HUDEP-2 (cell line): ENCODE data around the gene PLCG2.
A peak's percentile ranks its signal among the peaks of the same experiment; 100 is the strongest.
"Not testable (repeated sequence)": the region's sequence is repeated elsewhere in the genome, so short reads cannot be mapped to it uniquely, and the experiment has no call there.

Experiments used
- DNase-seq, 76 experiments: peaks; one replicate each; lab custom pipeline; 2025; ENCODE audit not compliant: unreplicated experiment in 76 of 76; lab: John Stamatoyannopoulos, UW

PLCG2 gene

GRCh38 chr16:81778861-81779535, at the start of gene PLCG2:
PLCG2 (plus strand) TSS chr16:81779291; CDS start chr16:81785990, 6,699 bp downstream.
- DNase-seq = peak in 64 of 76 experiments; percentile 9 to 82 (median 52)

- no peak for DNase-seq
These were observed 49.6 kb upstream of the PLCG2 start for GRCh38 chr16:81729451-81729850.

GRCh38 chr16:81730090-81731051, 48.7 kb upstream of the PLCG2 start:
- DNase-seq = peak in 28 of 76 experiments; percentile 8 to 54 (median 28)

DNA sequence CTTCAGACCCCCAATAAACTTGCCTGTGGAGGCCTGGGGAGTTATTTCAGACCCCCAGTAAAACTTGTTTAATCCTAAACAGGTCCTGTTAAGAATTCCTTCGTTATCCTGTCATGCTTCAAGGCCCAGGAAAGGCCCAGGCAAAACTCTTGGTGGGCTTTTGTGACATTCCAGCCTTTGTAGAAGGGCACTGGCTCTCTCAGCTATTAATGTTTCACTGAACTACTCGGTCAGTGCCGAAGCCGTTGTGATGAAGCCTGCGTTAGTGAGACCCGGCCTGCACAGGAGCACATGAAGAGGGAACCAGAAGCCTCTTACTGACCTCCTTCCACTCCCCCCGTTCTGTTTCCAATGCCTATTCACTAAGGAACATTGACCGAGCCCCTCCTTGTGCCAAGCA, 47.4 kb upstream of the PLCG2 start:
- no peak for DNase-seq

DNA sequence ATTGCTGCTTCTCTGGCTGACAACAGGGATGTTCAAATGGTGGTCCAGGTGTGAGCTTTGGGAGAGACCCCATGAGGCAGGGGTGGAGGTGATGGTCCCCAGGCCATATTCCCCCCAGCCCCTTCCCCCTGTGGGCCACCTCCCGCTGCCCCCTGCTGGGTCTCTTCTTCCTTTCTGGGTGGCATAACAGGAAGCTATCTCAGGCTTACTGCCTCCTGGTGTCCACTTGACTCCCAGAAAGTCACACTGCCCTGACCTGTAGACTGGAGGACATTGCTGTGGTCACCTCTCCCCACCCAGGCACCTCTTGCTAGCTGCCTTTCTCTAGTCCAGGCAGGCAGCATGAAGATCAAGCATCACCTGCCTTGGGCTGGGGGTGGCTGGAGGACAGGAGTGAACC, 46.4 kb upstream of the PLCG2 start:
- no peak for DNase-seq

DNA sequence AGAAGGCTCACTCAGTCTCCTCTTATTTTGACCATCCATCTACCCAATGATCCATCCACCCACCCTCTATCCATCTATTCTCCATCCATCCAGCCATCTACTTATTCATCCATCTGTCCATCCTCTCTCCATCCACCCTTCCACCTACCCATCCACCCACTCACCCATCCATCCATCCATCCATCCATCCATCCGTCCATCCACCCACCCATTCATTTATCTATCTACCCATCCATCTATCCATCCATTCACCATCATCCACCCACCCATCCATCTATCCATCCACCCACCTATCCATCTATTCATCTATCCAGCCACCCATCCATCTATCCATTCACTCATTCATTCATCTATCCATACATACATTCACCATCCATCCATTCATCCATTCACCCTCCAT, 45.8 kb upstream of the PLCG2 start:
- DNase-seq = no peak

DNA sequence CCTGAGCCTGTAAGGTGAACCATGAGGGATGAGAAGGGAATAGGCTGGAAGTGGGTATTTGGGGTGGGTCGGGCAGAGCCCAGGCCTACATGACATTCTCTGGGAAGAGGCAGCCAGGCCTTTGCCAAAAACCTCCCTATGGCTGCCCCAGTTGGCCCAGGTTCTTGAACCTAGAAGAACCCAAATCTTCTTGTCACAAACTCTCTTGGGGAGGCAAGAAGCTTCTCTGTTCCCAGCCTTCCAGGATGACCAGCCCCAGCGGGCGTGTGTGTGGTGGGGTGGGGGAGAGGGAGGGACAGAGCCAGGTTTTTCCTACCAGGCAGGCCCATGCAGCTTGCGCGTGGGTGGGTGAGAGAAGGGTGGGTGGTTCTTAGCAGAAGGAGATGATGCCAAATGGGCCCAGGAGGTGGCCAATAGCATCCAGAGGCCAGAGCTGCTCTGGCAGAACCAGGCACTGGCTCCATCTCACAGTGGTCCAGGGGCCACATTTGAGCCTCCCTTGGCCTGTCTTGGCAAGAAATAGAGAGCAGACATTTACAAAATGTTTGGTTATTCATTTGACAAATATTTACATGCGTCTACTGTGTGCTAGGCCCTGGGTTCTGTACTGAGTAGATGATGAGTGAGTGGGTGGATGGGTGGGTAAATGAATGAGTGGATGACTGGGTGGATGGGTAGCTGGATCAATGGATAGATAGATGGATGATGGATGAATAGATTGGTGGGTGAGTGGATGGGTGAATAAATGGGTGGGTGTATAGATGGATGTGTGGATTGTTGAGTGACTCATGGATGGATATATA, 44.3 kb upstream of the PLCG2 start:
- DNase-seq = no peak

GRCh38 chr16:81737885-81738536, 41.1 kb upstream of the PLCG2 start:
- DNase-seq = peak in 69 of 76 experiments; percentile 5 to 88 (median 66)

DNA sequence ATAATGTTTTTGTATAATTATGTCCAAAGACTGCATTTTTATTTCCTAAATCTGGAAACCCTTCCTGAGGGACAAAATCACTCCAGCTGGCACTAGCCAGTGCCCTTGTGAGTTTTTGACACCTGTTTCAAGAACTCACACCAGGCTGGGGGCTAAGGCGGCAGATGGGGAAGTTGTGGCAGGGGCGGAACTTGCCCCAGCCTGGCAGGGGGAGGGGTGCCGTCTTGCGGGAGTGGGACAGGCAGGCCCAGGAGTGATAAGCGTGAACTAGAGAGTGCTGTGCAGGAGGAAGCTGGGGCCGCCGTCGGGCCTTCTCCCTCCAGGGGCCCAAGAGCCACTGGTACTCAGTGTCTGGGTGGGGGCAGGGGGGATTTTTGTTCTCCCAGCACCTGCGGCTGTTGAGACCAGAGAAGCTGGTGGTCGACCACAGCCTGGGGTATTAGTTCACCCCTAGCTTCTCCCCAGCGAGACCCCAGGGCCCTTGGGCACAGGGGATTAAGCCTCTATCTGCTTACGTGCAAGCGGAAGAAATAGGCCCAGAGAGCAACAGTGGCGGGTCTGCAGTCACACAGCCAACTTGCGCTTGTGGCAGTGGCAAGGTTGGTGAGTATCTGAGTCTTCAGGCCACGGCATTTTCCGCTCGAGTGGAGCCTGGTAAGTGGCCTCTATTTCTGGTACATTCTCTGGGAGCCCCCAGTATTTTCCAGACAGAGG, 40.2 kb upstream of the PLCG2 start:
- DNase-seq = peak in 73 of 76 experiments; percentile 17 to 88 (median 69)

- DNase-seq = peak in 23 of 76 experiments; percentile 5 to 43 (median 18)
These were observed 39.6 kb upstream of the PLCG2 start for GRCh38 chr16:81739503-81739902.

DNA sequence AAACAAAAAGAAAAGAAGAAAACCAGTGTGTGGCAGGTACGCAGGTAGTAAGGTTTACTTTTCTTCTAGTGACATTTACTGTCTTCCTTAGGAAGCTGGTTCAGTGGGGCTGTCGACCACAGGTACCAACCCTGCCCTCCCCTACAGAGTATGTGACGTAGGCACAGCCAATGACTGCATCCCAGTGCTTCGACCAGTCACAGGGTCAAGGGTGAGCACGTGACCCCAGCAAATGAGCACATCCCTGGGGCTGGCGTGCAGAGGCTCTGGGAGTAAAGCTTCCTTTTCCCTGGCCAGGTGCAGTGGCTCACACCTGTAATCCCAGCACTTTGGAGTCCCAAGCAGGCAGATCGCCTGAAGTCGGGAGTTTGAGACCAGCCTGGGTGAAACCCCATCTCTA, 38.9 kb upstream of the PLCG2 start:
- DNase-seq = peak in 11 of 76 experiments; percentile 12 to 56 (median 40)

- not testable (repeated sequence) for DNase-seq
These were observed 37.7 kb upstream of the PLCG2 start for GRCh38 chr16:81741430-81741770.

GRCh38 chr16:81744385-81744784, 34.7 kb upstream of the PLCG2 start:
- no peak for DNase-seq

- peak in 4 of 76 experiments; percentile 4 to 22 (median 12) for DNase-seq
These were observed 34.2 kb upstream of the PLCG2 start for GRCh38 chr16:81744911-81745310.

DNA sequence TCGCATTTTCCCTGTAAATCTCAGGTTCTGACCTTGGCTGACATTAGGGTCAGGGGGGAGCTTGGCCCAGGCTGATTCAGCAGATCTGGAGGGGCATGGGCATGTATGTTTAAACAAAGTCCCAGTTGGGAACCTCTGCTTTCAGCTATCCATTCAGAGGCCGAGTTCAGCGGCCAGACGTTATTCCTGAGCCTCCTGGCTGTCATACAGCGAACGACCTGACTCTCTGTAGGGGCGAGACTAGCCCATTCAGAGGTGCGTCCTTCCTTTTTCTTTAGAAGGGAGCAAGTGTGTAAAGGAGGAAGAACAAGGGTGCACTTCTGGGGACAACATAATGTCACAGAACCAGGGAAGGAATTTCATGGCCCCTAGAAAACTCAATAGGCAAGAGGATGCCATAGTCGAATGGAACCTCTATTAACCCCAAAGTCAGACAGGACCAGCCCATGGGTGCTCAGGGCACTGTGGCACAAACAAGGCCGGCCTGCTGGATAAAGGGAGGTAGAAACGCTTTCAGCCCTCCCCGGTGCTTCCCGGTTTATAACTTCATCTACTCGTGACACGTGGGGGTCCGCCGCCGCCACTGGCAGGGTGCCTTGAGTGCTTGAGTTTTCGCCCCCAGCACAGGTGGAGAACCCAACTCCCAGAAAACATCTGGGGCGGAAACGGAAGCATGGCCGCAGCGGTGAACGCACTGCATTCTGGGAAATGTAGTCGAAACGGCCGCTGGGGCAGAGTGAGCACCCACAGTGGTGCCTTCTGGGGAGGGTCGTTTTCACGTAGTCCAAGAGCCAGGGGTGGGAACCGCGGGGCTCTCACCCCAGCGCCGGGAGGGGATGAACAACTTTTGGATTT, 33.2 kb upstream of the PLCG2 start:
- peak in 68 of 76 experiments; percentile 13 to 75 (median 55) for DNase-seq

GRCh38 chr16:81746566-81746965, 32.5 kb upstream of the PLCG2 start:
- no peak for DNase-seq

DNA sequence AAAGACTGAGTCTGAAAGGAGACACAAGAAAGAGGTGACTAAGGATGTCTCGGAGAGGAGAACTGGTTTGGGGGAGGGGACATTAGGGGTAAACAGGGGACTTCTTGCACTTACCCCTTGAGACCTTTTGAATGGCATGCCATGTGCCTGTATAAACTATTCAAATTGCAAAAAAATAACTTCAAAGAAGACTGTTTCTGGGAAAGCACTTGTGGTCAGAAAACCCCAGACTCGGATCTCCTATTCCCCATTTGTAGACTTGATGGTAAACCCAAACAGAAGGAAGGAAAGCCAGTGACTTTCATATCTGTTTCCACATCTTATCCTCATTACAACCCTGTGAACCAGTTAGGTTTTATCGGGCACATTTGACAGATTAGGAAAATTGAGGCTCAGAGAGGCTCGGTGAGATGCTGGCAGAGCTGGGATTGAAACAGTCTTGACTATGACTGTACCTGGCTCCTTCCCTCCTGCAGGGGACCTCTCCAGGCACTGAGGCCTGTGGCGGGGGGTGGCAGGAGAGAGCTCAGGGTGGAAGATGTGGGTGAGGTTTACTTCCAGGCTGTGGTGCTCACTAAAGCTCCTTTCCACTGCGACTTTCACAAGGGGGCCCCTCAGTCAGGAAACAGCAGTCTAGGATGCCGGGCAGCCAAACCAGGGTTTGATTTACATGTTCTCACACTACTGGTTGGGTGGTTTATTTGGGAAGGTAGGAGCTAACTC, 30.5 kb upstream of the PLCG2 start:
- no peak for DNase-seq

DNA sequence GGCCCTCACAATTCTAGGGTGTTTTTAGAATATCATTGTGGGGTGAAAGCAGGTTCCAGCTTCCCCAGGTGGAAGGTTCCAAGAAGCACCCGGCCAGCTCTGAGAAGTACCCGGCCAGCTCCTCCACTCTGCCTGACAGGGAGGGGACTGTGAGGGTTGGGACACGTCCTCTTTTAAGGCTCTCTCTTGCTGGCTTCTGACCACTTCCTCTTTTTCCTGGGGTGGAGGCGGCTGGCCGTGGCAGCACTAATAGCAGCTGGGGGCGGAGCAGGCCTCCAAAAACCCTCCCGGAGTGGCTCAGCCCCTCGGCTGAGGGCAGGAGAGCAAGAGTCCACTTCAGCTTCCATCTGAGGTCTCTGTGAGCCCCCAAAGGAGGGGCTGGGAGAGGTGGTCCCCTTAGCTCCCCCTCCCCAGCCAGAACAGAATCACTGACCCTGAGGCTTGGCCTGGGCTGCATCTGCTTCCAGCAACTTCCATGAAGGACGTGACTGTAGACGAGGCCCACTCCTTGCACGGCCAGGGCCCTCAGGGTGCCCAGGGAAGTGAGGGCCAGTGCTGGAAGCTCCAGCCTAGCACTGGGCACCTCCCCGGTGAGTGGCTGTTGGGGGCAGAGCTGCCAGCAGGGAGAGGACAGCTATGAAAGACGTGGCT, 26.7 kb upstream of the PLCG2 start:
- DNase-seq = peak in 72 of 76 experiments; percentile 27 to 92 (median 73)
